Esophagus muscularis mucosa (tissue), 3 donors: ENCODE results near the gene VAMP5.

Source experiments
- POLR2A ChIP-seq: fragments of 450-650 bp; IDR thresholded peaks from one replicate; pipeline ENCODE4 v1.6.1; 2017; ENCODE audit warnings: antibody characterized with exemption, moderate library complexity, mild to moderate bottlenecking, low read depth
- POLR2AphosphoS5 ChIP-seq, 2 donors: sonication (generic); formaldehyde crosslinking; IDR thresholded peaks; one replicate each; pipeline ENCODE4 v1.6.1; 2017; ENCODE audit warnings: antibody characterized with exemption in 2 of 2
- TF ChIP-seq, protein P1 (sequence below), 3 experiments: fragments of 200-600 bp in 2 of 3; fragments of 450-650 bp in 1 of 3; sonication (generic) in 2 of 3; IDR thresholded peaks; one replicate each; pipeline ENCODE4 v1.5.1; 2017 to 2019; ENCODE audit warnings: antibody characterized with exemption in 3 of 3, mild to moderate bottlenecking in 2 of 3, moderate library complexity in 1 of 3

DNA sequence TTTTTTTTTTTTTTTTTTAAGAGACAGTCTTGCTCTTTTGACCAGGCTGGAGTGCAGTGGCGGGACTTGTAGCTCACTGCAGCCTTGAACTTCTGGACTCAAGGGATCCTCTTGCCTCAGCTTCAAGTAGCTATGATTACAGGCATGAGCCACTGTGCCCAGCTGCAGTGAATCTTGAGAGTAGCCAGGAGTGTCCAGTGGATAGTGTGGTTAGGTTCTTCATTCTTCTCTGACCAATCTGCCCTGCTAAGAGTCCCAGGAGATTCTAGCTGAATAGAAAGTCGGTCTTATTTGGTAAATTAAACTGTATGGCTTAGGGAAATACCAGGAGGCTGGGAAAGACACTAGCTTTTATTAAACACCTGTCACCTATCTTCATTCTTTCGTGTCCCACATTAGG is 47.1 kb downstream of the VAMP5 start:
- TF ChIP-seq, protein P1, sequence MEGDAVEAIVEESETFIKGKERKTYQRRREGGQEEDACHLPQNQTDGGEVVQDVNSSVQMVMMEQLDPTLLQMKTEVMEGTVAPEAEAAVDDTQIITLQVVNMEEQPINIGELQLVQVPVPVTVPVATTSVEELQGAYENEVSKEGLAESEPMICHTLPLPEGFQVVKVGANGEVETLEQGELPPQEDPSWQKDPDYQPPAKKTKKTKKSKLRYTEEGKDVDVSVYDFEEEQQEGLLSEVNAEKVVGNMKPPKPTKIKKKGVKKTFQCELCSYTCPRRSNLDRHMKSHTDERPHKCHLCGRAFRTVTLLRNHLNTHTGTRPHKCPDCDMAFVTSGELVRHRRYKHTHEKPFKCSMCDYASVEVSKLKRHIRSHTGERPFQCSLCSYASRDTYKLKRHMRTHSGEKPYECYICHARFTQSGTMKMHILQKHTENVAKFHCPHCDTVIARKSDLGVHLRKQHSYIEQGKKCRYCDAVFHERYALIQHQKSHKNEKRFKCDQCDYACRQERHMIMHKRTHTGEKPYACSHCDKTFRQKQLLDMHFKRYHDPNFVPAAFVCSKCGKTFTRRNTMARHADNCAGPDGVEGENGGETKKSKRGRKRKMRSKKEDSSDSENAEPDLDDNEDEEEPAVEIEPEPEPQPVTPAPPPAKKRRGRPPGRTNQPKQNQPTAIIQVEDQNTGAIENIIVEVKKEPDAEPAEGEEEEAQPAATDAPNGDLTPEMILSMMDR (IDR thresholded peaks at IDR 0.05) = no peak
- no peak for TF ChIP-seq POLR2AphosphoS5 (IDR thresholded peaks at IDR 0.05)
- TF ChIP-seq POLR2A = no peak
